Left forelimb (tissue), 1 donor: ENCODE results near the gene GNAZ.

Experiments used
- DNase-seq: peaks from one replicate; pipeline ENCODE4 v3.0.0-alpha.2; 2018; ENCODE audit warnings: low spot score

GNAZ gene

GRCh38 chr22:23155143-23155542 is 84.8 kb downstream of the GNAZ start:
- DNase-seq, result no peak

- no peak for DNase-seq
Observed at GRCh38 chr22:23155831-23156230, 85.5 kb downstream of the GNAZ start.

- no peak for DNase-seq
Observed at GRCh38 chr22:23156286-23156685, 86.0 kb downstream of the GNAZ start.

- DNase-seq, result no peak
Observed at GRCh38 chr22:23157560-23158515, 87.5 kb downstream of the GNAZ start.

- no peak for DNase-seq
Observed at GRCh38 chr22:23158516-23159290, 88.4 kb downstream of the GNAZ start.

GRCh38 chr22:23159291-23159630 is 88.9 kb downstream of the GNAZ start:
- DNase-seq, result no peak

- no peak for DNase-seq
Observed at GRCh38 chr22:23161029-23161428, 90.7 kb downstream of the GNAZ start.

- DNase-seq, result no peak
Observed at GRCh38 chr22:23161574-23161973, 91.3 kb downstream of the GNAZ start.

- no peak for DNase-seq
Observed at GRCh38 chr22:23163665-23164064, 93.3 kb downstream of the GNAZ start.

GRCh38 chr22:23164091-23164490 is 93.8 kb downstream of the GNAZ start:
- DNase-seq, result no peak

- DNase-seq, result no peak
Observed at GRCh38 chr22:23166042-23166831, 95.9 kb downstream of the GNAZ start.

GRCh38 chr22:23166841-23167616 is 96.7 kb downstream of the GNAZ start:
- DNase-seq, result no peak

GRCh38 chr22:23168391-23169042 is 98.2 kb downstream of the GNAZ start:
- no peak for DNase-seq

GRCh38 chr22:23169043-23169406 is 98.7 kb downstream of the GNAZ start:
- DNase-seq, result no peak
